Tibial nerve (tissue), 3 donors: ENCODE data around the gene NRSN1.

ENCODE experiments used
- POLR2A ChIP-seq, 2 donors: fragments of 450-650 bp; IDR thresholded peaks; one replicate each; pipeline ENCODE4 v1.6.1; 2017; ENCODE audit warnings: antibody characterized with exemption in 2 of 2, mild to moderate bottlenecking in 2 of 2, moderate library complexity in 2 of 2
- TF ChIP-seq, protein P1 (sequence below), 5 experiments: fragments of 200-600 bp in 3 of 5; fragments of 450-650 bp in 2 of 5; sonication (generic) in 3 of 5; IDR thresholded peaks; one replicate each; pipeline ENCODE4 v1.5.1; 2016 to 2019; ENCODE audit warnings: antibody characterized with exemption in 5 of 5, mild to moderate bottlenecking in 3 of 5, moderate library complexity in 2 of 5

GRCh38 chr6:24093381-24093780 lies 32.6 kb upstream of the NRSN1 start:
- no peak for TF ChIP-seq POLR2A (IDR thresholded peaks at IDR 0.05)
- TF ChIP-seq, protein P1, sequence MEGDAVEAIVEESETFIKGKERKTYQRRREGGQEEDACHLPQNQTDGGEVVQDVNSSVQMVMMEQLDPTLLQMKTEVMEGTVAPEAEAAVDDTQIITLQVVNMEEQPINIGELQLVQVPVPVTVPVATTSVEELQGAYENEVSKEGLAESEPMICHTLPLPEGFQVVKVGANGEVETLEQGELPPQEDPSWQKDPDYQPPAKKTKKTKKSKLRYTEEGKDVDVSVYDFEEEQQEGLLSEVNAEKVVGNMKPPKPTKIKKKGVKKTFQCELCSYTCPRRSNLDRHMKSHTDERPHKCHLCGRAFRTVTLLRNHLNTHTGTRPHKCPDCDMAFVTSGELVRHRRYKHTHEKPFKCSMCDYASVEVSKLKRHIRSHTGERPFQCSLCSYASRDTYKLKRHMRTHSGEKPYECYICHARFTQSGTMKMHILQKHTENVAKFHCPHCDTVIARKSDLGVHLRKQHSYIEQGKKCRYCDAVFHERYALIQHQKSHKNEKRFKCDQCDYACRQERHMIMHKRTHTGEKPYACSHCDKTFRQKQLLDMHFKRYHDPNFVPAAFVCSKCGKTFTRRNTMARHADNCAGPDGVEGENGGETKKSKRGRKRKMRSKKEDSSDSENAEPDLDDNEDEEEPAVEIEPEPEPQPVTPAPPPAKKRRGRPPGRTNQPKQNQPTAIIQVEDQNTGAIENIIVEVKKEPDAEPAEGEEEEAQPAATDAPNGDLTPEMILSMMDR (IDR thresholded peaks at IDR 0.05) = no peak
